HG03469 (cell line): ENCODE measurements around the gene CCDC200.
"Not testable (repeated sequence)": the region's sequence is repeated elsewhere in the genome, so short reads cannot be mapped to it uniquely, and the experiment has no call there.

Experiments used
- ATAC-seq: cut with Tn5 transposase; IDR thresholded peaks from one replicate; pipeline ENCODE4 v1.9.1; 2021; ENCODE audit warnings: mild to moderate bottlenecking, moderate library complexity, moderate number of reproducible peaks; ENCODE audit not compliant: unreplicated experiment

The CCDC200 gene

DNA sequence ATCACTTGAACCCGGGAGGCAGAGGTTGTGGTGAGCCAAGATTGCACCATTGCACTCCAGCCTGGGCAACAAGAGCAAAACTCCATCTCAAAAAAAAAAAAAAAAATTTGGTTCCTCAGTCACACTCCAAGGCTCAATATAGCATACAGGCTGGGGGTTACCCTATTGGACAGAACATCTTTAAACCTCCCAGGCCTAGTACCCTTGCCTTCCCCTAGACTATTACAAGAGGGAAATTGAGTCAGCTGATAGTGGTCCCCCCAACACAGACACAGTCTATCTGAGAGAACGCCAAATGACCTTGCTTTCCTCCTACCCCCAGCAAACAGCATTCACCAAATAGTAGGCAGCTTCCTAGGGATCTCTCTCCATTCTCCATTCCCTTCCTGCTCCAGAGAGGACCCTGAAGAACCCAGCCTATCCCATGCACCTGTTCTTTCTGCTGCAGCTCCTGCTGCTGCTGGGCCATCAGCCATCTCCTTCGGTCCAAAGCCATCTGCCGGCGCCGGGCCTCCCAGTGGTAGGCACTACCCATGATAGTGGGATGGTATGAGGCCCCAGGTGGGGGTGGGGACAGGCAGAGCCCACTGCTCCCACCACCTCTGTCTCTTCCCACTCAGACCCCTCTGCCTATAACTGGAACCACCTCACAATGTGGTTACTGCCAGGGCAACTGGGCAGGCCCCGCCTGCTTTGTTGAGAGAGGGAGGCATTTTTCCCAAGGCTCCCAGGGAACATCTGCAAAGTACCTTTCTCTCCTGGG, at the start of gene CCDC200:
CCDC200 (minus strand) TSS at position 604 of the 763 bp plus-strand sequence; CDS start at position 535, 69 bp downstream.
- ATAC-seq, result not testable (repeated sequence)

GRCh38 chr17:43272914-43273313, 44.5 kb upstream of the CCDC200 start:
- ATAC-seq, result not testable (repeated sequence)

- ATAC-seq, result not testable (repeated sequence)
These were observed 44.1 kb upstream of the CCDC200 start for GRCh38 chr17:43272483-43272882.

- not testable (repeated sequence) for ATAC-seq
These were observed 42.4 kb upstream of the CCDC200 start for GRCh38 chr17:43270552-43271504.

DNA sequence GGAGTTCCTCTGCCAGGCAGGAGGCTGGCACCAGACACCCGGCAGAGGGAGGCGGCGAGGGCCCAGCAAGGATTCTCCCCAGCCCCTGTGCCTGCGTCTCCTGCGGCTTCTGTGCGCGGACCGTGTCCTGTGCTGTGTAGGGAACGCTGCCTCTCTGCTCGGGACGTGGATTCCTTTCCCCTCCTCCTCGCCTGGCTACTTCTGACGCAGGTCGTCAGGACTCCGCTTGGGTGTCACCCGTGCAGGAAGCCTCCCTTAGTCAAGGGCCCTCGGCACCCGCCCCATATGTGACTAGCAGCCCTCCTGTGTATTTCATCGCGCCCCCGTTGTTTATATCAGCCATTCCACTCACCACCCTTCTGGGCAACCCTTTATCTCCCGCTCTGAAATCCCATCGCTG, 18.0 kb upstream of the CCDC200 start:
- ATAC-seq, result not testable (repeated sequence)

- ATAC-seq, result not testable (repeated sequence)
These were observed 12.4 kb upstream of the CCDC200 start for GRCh38 chr17:43240596-43241352.

DNA sequence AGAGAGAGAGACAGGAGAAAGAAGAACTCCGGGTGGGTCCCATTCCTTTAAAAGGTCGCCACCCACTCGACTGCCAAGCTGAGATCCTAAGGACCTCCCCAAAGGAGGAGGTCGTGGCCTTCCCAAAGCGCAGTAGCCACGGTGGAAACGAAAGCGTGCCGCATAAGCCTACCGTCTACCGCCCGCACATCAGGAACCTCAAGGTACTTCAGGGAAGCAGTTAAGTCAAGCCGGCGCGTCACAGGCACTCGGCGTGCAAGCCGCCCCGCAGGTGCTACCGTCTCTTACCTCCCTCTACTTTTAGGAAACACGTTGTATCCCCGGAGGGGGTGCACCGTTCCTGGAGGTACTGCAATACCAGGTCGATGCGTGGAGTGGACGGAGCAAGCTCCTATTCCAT, 11.2 kb upstream of the CCDC200 start:
- ATAC-seq, result not testable (repeated sequence)

GRCh38 chr17:43233877-43234276, 5.5 kb upstream of the CCDC200 start, which contains the start of gene RNU2-1:
RNU2-1 (minus strand) TSS chr17:43233977.
- ATAC-seq, result not testable (repeated sequence)

- ATAC-seq, result not testable (repeated sequence)
These were observed 4.8 kb upstream of the CCDC200 start for GRCh38 chr17:43233263-43233662.

- not testable (repeated sequence) for ATAC-seq
These were observed 3.7 kb upstream of the CCDC200 start for GRCh38 chr17:43232021-43232699.

DNA sequence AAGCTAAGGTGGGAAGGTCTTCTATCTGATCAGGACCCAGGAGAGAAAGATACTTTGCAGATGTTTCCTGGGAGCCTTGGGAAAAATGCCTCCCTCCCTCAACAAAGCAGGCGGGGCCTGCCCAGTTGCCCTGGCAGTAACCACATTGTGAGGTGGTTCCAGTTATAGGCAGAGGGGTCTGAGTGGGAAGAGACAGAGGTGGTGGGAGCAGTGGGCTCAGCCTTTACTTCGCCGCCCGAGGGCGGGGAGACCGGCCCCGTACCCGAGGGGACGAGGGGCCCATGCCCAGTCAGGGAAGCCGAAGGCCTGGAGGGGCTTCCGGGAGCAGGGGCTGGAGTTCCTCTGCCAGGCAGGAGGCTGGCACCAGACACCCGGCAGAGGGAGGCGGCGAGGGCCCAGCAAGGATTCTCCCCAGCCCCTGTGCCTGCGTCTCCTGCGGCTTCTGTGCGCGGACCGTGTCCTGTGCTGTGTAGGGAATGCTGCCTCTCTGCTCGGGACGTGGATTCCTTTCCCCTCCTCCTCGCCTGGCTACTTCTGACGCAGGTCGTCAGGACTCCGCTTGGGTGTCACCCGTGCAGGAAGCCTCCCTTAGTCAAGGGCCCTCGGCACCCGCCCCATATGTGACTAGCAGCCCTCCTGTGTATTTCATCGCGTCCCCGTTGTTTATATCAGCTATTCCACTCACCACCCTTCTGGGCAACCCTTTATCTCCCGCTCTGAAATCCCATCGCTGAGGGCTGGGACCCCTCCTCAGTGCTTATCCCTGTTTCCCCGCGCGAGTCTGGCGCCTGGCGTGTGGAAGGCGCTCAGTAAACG, 3.0 kb upstream of the CCDC200 start:
- ATAC-seq, result not testable (repeated sequence)

DNA sequence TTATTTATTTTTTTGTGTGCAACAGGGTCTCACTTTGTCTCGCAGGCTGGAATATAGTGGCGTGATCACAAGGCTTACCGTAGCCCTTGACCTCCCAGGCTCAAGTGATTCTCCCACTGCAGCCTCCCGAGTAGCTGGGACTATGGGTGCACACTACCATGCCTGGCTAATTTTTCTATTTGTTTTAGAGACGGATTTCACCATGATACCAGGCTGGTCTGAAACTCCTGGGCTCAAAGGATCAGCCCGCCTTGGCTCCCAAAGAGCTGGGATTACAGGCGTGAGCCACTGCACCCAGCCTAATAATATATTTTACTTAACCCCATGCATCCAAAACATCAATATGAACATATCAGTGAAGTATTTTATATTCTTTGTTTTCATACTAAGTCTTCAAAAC, 2.0 kb downstream of the CCDC200 start:
- ATAC-seq, result no peak

DNA sequence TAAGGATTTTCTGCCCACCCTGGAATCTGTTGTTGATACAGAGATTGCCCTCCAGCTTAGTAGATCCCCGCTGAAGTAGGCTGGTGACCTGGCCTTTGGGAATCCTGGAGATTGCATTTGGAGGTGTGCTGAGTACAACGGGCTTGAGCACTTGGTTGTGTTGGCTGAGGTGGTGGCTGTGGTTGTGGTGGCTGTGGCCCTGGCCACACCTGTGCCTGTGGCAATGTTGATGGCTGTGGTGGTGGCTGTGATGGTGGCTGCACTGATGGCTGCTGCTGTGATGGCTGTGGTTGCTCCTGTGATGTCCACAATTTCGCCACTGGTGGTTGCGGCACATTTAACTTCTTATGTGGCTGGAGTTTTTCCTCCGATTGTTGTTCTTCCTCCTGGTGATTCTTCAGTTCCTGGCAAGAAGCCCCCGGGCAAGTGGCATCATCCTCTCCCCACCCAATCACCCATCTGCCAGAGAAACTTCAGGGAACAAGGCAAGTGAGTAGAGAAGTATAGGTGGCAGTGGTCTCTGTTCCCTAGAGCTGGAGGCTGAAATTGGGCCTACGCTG, 4.2 kb downstream of the CCDC200 start:
- ATAC-seq, result no peak

DNA sequence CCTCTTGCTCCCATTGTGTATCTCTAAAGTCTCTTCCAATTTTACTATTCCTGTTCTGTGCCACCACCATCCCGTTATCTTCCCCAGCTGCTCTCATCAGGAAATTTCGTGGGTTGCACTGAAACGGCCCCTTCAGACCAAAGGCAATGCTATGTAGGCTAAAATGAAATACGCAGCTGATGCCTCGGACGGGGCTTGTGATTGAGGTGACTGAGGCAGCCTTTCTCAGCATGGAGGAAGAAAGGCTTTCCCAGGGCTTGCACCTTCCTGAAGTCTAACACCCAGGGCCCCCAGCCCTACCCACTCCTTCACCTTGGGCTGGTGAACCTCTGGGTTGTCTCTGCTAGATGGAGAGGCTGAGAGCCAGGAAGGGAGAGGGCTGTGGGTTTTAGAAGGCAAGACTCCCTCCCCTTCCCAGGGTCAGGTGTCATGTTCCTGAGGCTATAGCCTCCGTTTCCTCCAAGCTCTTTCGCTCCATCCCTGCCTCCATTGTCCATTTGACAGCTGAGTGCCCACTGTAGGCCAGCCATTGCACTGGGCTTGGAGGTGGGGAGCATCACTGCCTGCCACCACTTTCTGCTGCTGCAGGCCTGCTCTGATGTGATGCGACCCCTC, 7.8 kb downstream of the CCDC200 start:
- no peak for ATAC-seq

- ATAC-seq, result no peak
These were observed 8.6 kb downstream of the CCDC200 start for GRCh38 chr17:43219746-43220380.

- no peak for ATAC-seq
These were observed 9.4 kb downstream of the CCDC200 start for GRCh38 chr17:43219001-43219400.

DNA sequence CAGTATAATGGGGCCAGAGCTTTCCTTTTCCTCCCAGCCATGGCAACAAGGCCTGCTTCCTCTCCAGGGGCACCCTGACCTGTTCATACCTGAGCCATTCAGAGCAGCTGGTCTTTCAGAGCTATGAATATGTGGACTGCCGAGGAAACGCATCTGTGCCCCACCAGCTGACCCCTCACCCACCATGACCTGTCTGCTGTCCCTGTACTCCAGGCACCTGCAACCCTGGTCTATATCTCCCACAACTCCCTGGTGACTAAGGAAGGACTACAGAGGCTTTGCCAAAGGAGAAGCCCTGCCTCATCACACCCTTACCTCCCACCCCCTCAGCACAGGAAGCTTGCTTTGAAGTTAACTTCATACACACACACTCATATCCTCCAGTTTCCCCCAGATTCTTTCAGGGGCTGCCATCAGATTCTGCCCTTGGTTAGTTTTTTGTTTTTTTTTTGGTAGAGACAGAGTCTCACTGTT, 10.8 kb downstream of the CCDC200 start:
- ATAC-seq, result no peak
